SK-N-MC (cell line): ENCODE measurements around the gene KCTD1.

ENCODE experiments used
- EZH2 ChIP-seq: fragments of 200-600 bp; sonication (generic); IDR thresholded peaks from one replicate; pipeline ENCODE4 v1.6.1; 2017; ENCODE audit warnings: antibody characterized with exemption
- POLR2AphosphoS5 ChIP-seq: IDR thresholded peaks from 2 replicates; pipeline ENCODE4 v1.6.1; 2012; ENCODE audit warnings: mild to moderate bottlenecking, low read depth, low read length, borderline replicate concordance

DNA sequence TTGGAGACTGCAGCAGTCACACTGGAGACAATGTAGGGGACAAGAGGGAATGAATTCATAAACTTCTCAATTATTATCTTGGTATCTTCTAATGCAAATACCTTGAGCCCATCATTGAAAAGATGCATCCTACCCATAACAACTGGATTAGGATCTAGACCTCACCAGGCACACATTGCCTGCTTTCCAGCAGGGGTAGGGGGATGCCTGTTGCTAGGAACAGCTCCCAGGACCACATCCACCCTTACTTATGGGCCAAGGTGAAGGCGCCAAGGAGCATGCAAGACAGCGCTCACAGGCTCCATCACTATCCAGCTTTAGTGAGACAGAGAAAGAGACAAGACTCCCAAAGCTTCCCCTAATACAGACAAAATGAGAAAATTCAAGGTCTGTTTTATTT is 24.4 kb downstream of the KCTD1 start:
- TF ChIP-seq POLR2AphosphoS5 (no peak), EZH2 (no peak)
